Osteoblast (primary cell): Measurements from ENCODE around the gene LCAT. TPM values are rescaled to one million over a fixed set of nuclear protein-coding genes. Genes with fewer than 3 reads are reported as not detected.

Experiments
- DNase-seq: peaks from one replicate; pipeline ENCODE4 v3.0.0; 2011; ENCODE audit warnings: low spot score, mixed read lengths; ENCODE audit not compliant: insufficient read length; ENCODE audit errors: missing footprints
- H2AFZ ChIP-seq: 2 replicates; pipeline ENCODE4 v1.6.0; 2011; ENCODE audit warnings: mild to moderate bottlenecking, low read length
- H3K27ac ChIP-seq: 2 replicates; pipeline ENCODE4 v1.5.1; 2011; ENCODE audit warnings: mild to moderate bottlenecking, low read depth, low read length, moderate library complexity
- H3K27me3 ChIP-seq: 2 replicates; pipeline ENCODE4 v1.6.0; 2012; ENCODE audit warnings: mild to moderate bottlenecking, control low read depth, inconsistent platforms, low read length, moderate library complexity; ENCODE audit not compliant: insufficient read depth
- H3K36me3 ChIP-seq: 2 replicates; pipeline ENCODE4 v1.5.1; 2011; ENCODE audit warnings: mild to moderate bottlenecking, low read length, control low read depth, moderate library complexity; ENCODE audit not compliant: insufficient read depth
- H3K4me1 ChIP-seq: 2 replicates; pipeline ENCODE4 v1.5.1; 2011; ENCODE audit warnings: mild to moderate bottlenecking, low read length, control low read depth, moderate library complexity; ENCODE audit not compliant: insufficient read depth
- H3K4me2 ChIP-seq: 2 replicates; pipeline ENCODE4 v1.6.0; 2011; ENCODE audit warnings: mild to moderate bottlenecking, low read length; ENCODE audit not compliant: insufficient read depth
- H3K4me3 ChIP-seq: fragments of 200-600 bp; sonication (generic); 3 replicates; pipeline ENCODE4 v1.5.1; 2012; ENCODE audit warnings: mild to moderate bottlenecking, low read length, inconsistent platforms; ENCODE audit not compliant: insufficient read depth
- H3K79me2 ChIP-seq: 2 replicates; pipeline ENCODE4 v1.6.0; 2012; ENCODE audit warnings: mild to moderate bottlenecking, low read length, control low read depth, inconsistent platforms; ENCODE audit not compliant: insufficient read depth
- H3K9me3 ChIP-seq: 2 replicates; pipeline ENCODE4 v1.5.1; 2011; ENCODE audit warnings: low read depth, low read length, control low read depth
- H4K20me1 ChIP-seq: 2 replicates; pipeline ENCODE4 v1.6.0; 2012; ENCODE audit warnings: mild to moderate bottlenecking, low read length, control low read depth; ENCODE audit not compliant: insufficient read depth
- CTCF ChIP-seq: IDR thresholded peaks from 2 replicates; pipeline ENCODE4 v1.5.1; 2011; ENCODE audit warnings: mild to moderate bottlenecking, low read depth, low read length, moderate library complexity; ENCODE audit errors: extremely low read depth
- total RNA-seq: library from RNA; depleted of rRNA; stranded (reverse); fragments of >200 nt; gene quantifications from 2 replicates; pipeline ENCODE4 v1.2.3, GENCODE V29; 2012

The LCAT gene
- total RNA-seq, 1 donor = 6.9 TPM

DNA sequence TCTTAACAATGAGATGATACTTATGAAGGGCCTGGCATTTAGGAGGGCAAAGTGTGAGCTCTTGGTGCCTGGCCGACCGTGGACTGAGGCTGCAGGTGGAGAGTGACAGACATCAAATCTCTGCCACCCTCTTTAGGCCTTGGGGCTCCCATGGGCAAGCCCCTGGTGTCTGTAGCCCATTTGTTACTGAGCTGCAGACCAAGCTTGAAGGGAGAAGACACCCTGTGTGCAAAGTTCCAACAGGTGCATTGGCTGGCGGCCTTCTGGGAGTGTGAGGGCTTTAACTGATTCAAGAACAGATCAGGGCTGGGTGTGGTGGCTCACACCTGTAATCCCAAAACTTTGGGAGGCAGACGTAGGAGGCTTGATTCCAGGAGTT lies 11.5 kb downstream of the LCAT start:
- no peak overlapping the region for H2AFZ ChIP-seq
- TF ChIP-seq CTCF = no peak

GRCh38 chr16:67931712-67932461 lies 12.0 kb downstream of the LCAT start, which contains the start of gene CTRL:
CTRL (minus strand) TSS chr16:67931862; CDS start chr16:67931852, 10 bp downstream.
- Histone ChIP-seq H2AFZ (no peak within 1 kb of the TSS), H3K27ac (no peak within 1 kb of the TSS), H3K79me2 (peaks cover 14% of the 10 kb centered on the region), H3K4me3 (no peak within 1 kb of the TSS), H3K27me3 (no peaks in the 10 kb centered on the region), H3K4me2 (no peak within 1 kb of the TSS), H3K9me3 (no peaks in the 10 kb centered on the region), H3K4me1 (peaks cover 15% of the 10 kb centered on the region), H4K20me1 (peaks cover 31% of the 10 kb centered on the region), H3K36me3 (peaks cover 31% of the 10 kb centered on the region)
- peak; percentile 83 for DNase-seq
- TF ChIP-seq CTCF = peak; percentile 27

More for the DNA sequence above, 11.5 kb downstream of the LCAT start:
- Histone ChIP-seq H4K20me1 (peaks cover 25% of the 10 kb centered on the region), H3K27me3 (no peaks in the 10 kb centered on the region), H3K4me3 (no peak overlapping the region), H3K4me2 (no peak overlapping the region), H3K4me1 (peaks cover 20% of the 10 kb centered on the region), H3K9me3 (no peaks in the 10 kb centered on the region), H3K79me2 (peaks cover 20% of the 10 kb centered on the region), H3K36me3 (peaks cover 28% of the 10 kb centered on the region), H3K27ac (no peak overlapping the region)
- DNase-seq = peak; percentile 25

- H4K20me1 ChIP-seq = peaks cover 42% of the 10 kb centered on the region
- no peaks in the 10 kb centered on the region for H3K9me3 ChIP-seq
- peak; percentile 65 for DNase-seq
- H3K27me3 ChIP-seq = no peaks in the 10 kb centered on the region
- no peak overlapping the region for H3K27ac ChIP-seq
- H3K4me1 ChIP-seq = peaks cover 25% of the 10 kb centered on the region
- H3K79me2 ChIP-seq = peaks cover 12% of the 10 kb centered on the region
- no peak for TF ChIP-seq CTCF
- peaks cover 31% of the 10 kb centered on the region for H3K36me3 ChIP-seq
- no peak overlapping the region for H2AFZ ChIP-seq
- H3K4me2 ChIP-seq = no peak overlapping the region
- no peak overlapping the region for H3K4me3 ChIP-seq
Observed at GRCh38 chr16:67930678-67931211, 13.2 kb downstream of the LCAT start.

GRCh38 chr16:67930191-67930590 lies 13.7 kb downstream of the LCAT start:
- DNase-seq = peak; percentile 39
- no peak overlapping the region for H3K4me3 ChIP-seq
- H3K79me2 ChIP-seq = peaks cover 12% of the 10 kb centered on the region
- no peak overlapping the region for H2AFZ ChIP-seq
- no peak overlapping the region for H3K4me2 ChIP-seq
- H4K20me1 ChIP-seq = peaks cover 46% of the 10 kb centered on the region
- peaks cover 31% of the 10 kb centered on the region for H3K36me3 ChIP-seq
- no peak overlapping the region for H3K27ac ChIP-seq
- no peak for TF ChIP-seq CTCF
- no peaks in the 10 kb centered on the region for H3K27me3 ChIP-seq
- no peaks in the 10 kb centered on the region for H3K9me3 ChIP-seq
- peaks cover 25% of the 10 kb centered on the region for H3K4me1 ChIP-seq
